GM21381 (cell line): ENCODE data around the gene INO80E.
A peak's percentile ranks its signal among the peaks of the same experiment; 100 is the strongest.

Source experiments
- ATAC-seq: cut with Tn5 transposase; IDR thresholded peaks from one replicate; pipeline ENCODE4 v1.9.1; 2021; ENCODE audit warnings: mild to moderate bottlenecking, moderate library complexity; ENCODE audit not compliant: unreplicated experiment

The INO80E gene

GRCh38 chr16:29991571-29991904 is 4.5 kb upstream of the INO80E start:
- ATAC-seq: no peak

- ATAC-seq: no peak
These were observed 3.6 kb upstream of the INO80E start for GRCh38 chr16:29992344-29992967.

- no peak for ATAC-seq
These were observed 2.7 kb upstream of the INO80E start for GRCh38 chr16:29993191-29993902.

GRCh38 chr16:29993903-29994599 is 2.0 kb upstream of the INO80E start:
- ATAC-seq: no peak

- ATAC-seq: peak; percentile 29
These were observed 1.3 kb upstream of the INO80E start for GRCh38 chr16:29994600-29995323.

- peak; percentile 50 for ATAC-seq
These were observed 624 bp upstream of the INO80E start, which contains the start of gene HIRIP3 for GRCh38 chr16:29995324-29995910. Gene HIRIP3 (minus strand): TSS chr16:29995617. CDS start chr16:29995605, 12 bp downstream.

GRCh38 chr16:29996766-29997250 is 767 bp downstream of the INO80E start:
- no peak for ATAC-seq

- ATAC-seq: no peak
These were observed 3.6 kb downstream of the INO80E start for GRCh38 chr16:29999605-30000004.

- no peak for ATAC-seq
These were observed 4.9 kb downstream of the INO80E start for GRCh38 chr16:30000735-30001631.

GRCh38 chr16:30002614-30003346 is 6.7 kb downstream of the INO80E start:
- ATAC-seq: no peak

- ATAC-seq: no peak
These were observed 7.8 kb downstream of the INO80E start for GRCh38 chr16:30003670-30004423.

GRCh38 chr16:30004424-30004776 is 8.4 kb downstream of the INO80E start:
- ATAC-seq: no peak

- ATAC-seq: no peak
These were observed 8.8 kb downstream of the INO80E start for GRCh38 chr16:30004811-30005242.

- ATAC-seq: no peak
These were observed 9.5 kb downstream of the INO80E start for GRCh38 chr16:30005341-30006094.

- ATAC-seq: no peak
These were observed 10.0 kb downstream of the INO80E start for GRCh38 chr16:30006095-30006473.

- ATAC-seq: no peak
These were observed 10.8 kb downstream of the INO80E start for GRCh38 chr16:30006659-30007377.

- ATAC-seq: no peak
These were observed 11.4 kb downstream of the INO80E start for GRCh38 chr16:30007378-30007895.
